K562 (cell line): ENCODE results near the gene PBX1.

Source experiments
- BACH1 ChIP-seq: fragments of 200-800 bp; sonication (Bioruptor generic); IDR thresholded peaks from 2 replicates; pipeline ENCODE4 v1.6.1; 2016; ENCODE audit warnings: missing genetic modification characterization, missing compliant biosample characterization
- CBX5 ChIP-seq: IDR thresholded peaks from 2 replicates; pipeline ENCODE4 v1.6.1; 2014; ENCODE audit warnings: low read depth, borderline replicate concordance
- CHD1 ChIP-seq: fragments of 200-600 bp; sonication (generic); IDR thresholded peaks from one replicate; pipeline ENCODE4 v1.6.1; 2012; ENCODE audit warnings: mild to moderate bottlenecking, moderate library complexity, low read length, inconsistent platforms
- EZH2 ChIP-seq: IDR thresholded peaks from 2 replicates; pipeline ENCODE4 v1.6.1; 2012; ENCODE audit warnings: low read depth, mild to moderate bottlenecking, inconsistent platforms, low read length, borderline replicate concordance
- FOXJ3 ChIP-seq: sonication (generic); formaldehyde crosslinking; IDR thresholded peaks from 2 replicates; pipeline ENCODE4 v1.4.0; 2020; ENCODE audit warnings: mild to moderate bottlenecking, missing genetic modification reagents
- GATA2 ChIP-seq: sonication (generic); formaldehyde crosslinking; IDR thresholded peaks from 2 replicates; pipeline ENCODE4 v1.4.0; 2020; ENCODE audit warnings: mild to moderate bottlenecking, missing genetic modification reagents
- HDAC6 ChIP-seq: IDR thresholded peaks from 2 replicates; pipeline ENCODE4 v1.6.1; 2012; ENCODE audit warnings: low read depth, mild to moderate bottlenecking, control low read depth, inconsistent platforms, low read length, moderate library complexity
- HDGF ChIP-seq: fragments of 450-650 bp; IDR thresholded peaks from 2 replicates; pipeline ENCODE4 v1.6.1; 2016
- MAZ ChIP-seq, 2 experiments: fragments of 450-650 bp in 1 of 2; sonication (generic) in 1 of 2; formaldehyde crosslinking; IDR thresholded peaks in 1 of 2; conservative IDR thresholded peaks in 1 of 2; 2 replicates each; pipeline versions ENCODE4 v1.4.0 to v1.5.0; 2020; ENCODE audit warnings: mild to moderate bottlenecking in 1 of 2, missing genetic modification reagents in 1 of 2
- PTRF ChIP-seq: fragments of 450-650 bp; IDR thresholded peaks from 2 replicates; pipeline ENCODE4 v1.6.1; 2016; ENCODE audit warnings: mild to moderate bottlenecking, missing genetic modification characterization, missing compliant biosample characterization
- ZNF785 ChIP-seq: fragments of 250-450 bp; sonication (Bioruptor Pico); IDR thresholded peaks from 2 replicates; pipeline ENCODE4 v1.4.0; 2020; ENCODE audit warnings: mild to moderate bottlenecking
- TF ChIP-seq, protein P1 (sequence below), 2 experiments: fragments of 450-650 bp; conservative IDR thresholded peaks; 2 replicates each; pipeline ENCODE4 v1.6.1; 2017; ENCODE audit warnings: mild to moderate bottlenecking in 2 of 2, moderate library complexity in 2 of 2

DNA sequence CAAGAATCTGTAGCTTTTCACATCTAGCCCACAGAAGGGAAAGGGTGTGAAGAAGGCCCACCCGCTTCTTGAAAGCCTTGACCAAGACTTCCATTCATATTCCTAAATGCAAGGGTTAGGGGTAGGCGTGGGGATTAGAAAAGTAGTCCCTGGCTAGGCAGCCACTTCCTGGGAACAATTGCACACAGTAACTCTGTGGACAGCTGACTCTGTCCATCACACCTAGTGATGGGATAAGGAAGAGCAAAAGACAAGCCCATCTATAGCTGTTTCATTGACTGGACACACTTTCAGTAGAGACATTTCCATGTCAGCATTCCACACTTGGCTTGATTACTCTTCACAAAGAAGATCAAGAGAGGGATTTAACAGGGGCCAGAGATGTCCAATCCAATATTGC lies 294.2 kb downstream of the PBX1 start:
- TF ChIP-seq GATA2 (CRISPR knock-in tag): no peak
- TF ChIP-seq PTRF (tag): no peak
- TF ChIP-seq BACH1 (tag): no peak
- TF ChIP-seq, protein P1, sequence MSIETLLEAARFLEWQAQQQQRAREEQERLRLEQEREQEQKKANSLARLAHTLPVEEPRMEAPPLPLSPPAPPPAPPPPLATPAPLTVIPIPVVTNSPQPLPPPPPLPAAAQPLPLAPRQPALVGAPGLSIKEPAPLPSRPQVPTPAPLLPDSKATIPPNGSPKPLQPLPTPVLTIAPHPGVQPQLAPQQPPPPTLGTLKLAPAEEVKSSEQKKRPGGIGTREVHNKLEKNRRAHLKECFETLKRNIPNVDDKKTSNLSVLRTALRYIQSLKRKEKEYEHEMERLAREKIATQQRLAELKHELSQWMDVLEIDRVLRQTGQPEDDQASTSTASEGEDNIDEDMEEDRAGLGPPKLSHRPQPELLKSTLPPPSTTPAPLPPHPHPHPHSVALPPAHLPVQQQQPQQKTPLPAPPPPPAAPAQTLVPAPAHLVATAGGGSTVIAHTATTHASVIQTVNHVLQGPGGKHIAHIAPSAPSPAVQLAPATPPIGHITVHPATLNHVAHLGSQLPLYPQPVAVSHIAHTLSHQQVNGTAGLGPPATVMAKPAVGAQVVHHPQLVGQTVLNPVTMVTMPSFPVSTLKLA (conservative IDR thresholded peaks at IDR 0.05): no peak
- TF ChIP-seq EZH2: no peak
- TF ChIP-seq CBX5: no peak
- no peak for TF ChIP-seq HDGF
- no peak for TF ChIP-seq HDAC6
- TF ChIP-seq CHD1: no peak
- no peak for TF ChIP-seq FOXJ3 (CRISPR knock-in tag)
- no peak for TF ChIP-seq MAZ (CRISPR knock-in tag; conservative IDR thresholded peaks at IDR 0.05 in 1 of 2, IDR thresholded peaks at IDR 0.05 in 1 of 2)
- no peak for TF ChIP-seq ZNF785 (CRISPR knock-in tag)
